Transverse colon (tissue), 4 donors: ENCODE results near the gene CNTN4.

Experiments
- EP300 ChIP-seq: sonication (generic); formaldehyde crosslinking; IDR thresholded peaks from one replicate; pipeline ENCODE4 v1.6.1; 2017; ENCODE audit warnings: antibody characterized with exemption, low read depth
- POLR2A ChIP-seq: fragments of 450-650 bp; IDR thresholded peaks from one replicate; pipeline ENCODE4 v1.6.1; 2016; ENCODE audit warnings: antibody characterized with exemption, mild to moderate bottlenecking, moderate library complexity
- POLR2AphosphoS5 ChIP-seq, 3 donors: sonication (generic); formaldehyde crosslinking; IDR thresholded peaks; one replicate each; pipeline ENCODE4 v1.6.1; 2016; ENCODE audit warnings: antibody characterized with exemption in 3 of 3
- TF ChIP-seq, protein P1 (sequence below), 5 experiments: fragments of 200-600 bp in 3 of 5; fragments of 450-650 bp in 2 of 5; sonication (generic) in 3 of 5; IDR thresholded peaks; 1 replicate in 2 of 5; 2 replicates in 3 of 5; pipeline ENCODE4 v1.5.1; 2016 to 2017; ENCODE audit warnings: antibody characterized with exemption in 5 of 5, inconsistent platforms in 3 of 5, mild to moderate bottlenecking in 2 of 5, moderate library complexity in 1 of 5

DNA sequence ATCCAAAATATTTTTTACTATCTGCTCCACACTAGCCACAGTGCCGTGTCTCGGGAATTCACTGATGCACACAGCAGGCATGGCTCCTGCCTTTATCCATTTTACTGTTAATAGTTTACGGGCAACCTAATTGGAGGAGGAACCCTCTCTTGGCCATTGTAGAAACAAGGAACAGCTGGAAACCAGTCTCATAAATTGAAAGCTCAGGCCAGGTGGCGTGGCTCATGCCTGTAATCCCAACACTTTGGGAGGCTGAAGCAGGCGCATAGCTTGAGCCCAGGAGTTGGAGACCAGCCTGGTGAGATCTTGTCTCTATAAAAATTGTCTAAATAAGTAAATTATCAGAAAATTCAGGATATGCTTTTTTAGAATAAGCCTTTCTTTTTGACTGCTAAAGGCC lies 972.5 kb downstream of the CNTN4 start:
- TF ChIP-seq, protein P1, sequence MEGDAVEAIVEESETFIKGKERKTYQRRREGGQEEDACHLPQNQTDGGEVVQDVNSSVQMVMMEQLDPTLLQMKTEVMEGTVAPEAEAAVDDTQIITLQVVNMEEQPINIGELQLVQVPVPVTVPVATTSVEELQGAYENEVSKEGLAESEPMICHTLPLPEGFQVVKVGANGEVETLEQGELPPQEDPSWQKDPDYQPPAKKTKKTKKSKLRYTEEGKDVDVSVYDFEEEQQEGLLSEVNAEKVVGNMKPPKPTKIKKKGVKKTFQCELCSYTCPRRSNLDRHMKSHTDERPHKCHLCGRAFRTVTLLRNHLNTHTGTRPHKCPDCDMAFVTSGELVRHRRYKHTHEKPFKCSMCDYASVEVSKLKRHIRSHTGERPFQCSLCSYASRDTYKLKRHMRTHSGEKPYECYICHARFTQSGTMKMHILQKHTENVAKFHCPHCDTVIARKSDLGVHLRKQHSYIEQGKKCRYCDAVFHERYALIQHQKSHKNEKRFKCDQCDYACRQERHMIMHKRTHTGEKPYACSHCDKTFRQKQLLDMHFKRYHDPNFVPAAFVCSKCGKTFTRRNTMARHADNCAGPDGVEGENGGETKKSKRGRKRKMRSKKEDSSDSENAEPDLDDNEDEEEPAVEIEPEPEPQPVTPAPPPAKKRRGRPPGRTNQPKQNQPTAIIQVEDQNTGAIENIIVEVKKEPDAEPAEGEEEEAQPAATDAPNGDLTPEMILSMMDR (IDR thresholded peaks at IDR 0.05) = no peak
- TF ChIP-seq EP300 = no peak
- no peak for TF ChIP-seq POLR2AphosphoS5 (IDR thresholded peaks at IDR 0.05)
- TF ChIP-seq POLR2A = no peak
